Measurements from ENCODE around the gene RNU1-4. TPM values are rescaled to one million over a fixed set of nuclear protein-coding genes. Genes with fewer than 3 reads are reported as not detected.
"Not testable (repeated sequence)": the region's sequence is repeated elsewhere in the genome, so short reads cannot be mapped to it uniquely, and the experiment has no call there.

Gene RNU1-4
- total and polyA plus RNA-seq, 2 donors (not counting 1 experiment from before 2014, with no cell fraction given), result 3,997 TPM; not detected in 1

DNA sequence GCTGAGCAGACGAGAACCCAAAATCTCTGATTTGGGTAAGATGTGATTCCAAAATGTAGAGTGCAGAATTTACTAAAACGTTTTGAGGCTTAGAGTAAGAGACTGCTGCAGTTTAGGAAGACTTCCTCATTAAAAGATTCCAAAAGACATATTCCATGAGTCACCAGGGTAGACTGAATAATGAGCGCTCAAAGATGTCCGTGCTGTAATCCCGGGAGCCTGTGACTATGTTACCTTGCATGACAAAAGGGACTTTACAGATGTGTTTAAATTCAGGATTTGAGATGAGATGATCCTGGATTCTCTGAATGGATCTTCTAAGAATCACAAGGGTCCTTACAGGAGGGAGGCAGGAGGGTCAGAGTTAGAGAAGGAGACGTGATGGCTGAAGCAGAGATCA is 33.4 kb downstream of the RNU1-4 start:
- not testable (repeated sequence) for H3K27me3 ChIP-seq (ENCODE audit: control insufficient read depth, insufficient read depth, low read length); H3K9ac ChIP-seq (ENCODE audit: insufficient read depth, low read length); H3K36me3 ChIP-seq (ENCODE audit: control insufficient read depth, insufficient read depth, low read length); H3K4me1 ChIP-seq (ENCODE audit: control insufficient read depth, extremely low read depth, insufficient read depth, low read length); H3K27ac ChIP-seq (ENCODE audit: insufficient read depth, low read length); H3K9me3 ChIP-seq (ENCODE audit: control insufficient read depth, insufficient read depth, low read depth, low read length); DNase-seq (ENCODE audit: low read depth in 2 of 2); H2AFZ ChIP-seq (ENCODE audit: low read length); H3K4me2 ChIP-seq (ENCODE audit: extremely low read depth, insufficient read depth, low read length); H4K20me1 ChIP-seq (ENCODE audit: control insufficient read depth, extremely low read depth, insufficient read depth, low read length); H3K4me3 ChIP-seq (replicated peaks in 1 of 4; ENCODE audit: control extremely low read depth in 1 of 4, insufficient read depth in 1 of 4, low read depth in 3 of 4, low read length in 4 of 4); H3K79me2 ChIP-seq (ENCODE audit: control insufficient read depth, insufficient read depth, low read length)

DNA sequence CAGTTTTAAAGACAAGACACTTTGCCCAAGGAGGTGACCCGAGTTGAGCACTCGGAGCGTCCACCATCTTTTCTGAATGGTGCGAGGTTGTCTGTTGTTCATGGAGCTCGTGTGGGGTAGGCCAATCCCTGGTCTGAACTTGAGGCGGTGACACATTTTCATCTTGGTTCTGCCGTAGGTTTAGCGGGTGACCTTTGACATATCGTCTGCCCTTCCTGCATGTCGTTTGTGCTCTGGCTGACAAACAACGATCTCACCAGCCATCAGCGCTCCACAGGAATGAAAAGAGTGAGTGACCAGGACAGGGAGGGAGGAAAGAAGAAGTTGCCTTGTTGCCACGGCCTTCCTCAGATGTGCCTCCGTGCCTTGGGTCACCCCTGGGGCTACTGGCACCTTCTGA is 34.5 kb downstream of the RNU1-4 start:
- not testable (repeated sequence) for DNase-seq (ENCODE audit: low read depth in 2 of 2); H4K20me1 ChIP-seq (ENCODE audit: control insufficient read depth, extremely low read depth, insufficient read depth, low read length); H3K4me1 ChIP-seq (ENCODE audit: control insufficient read depth, extremely low read depth, insufficient read depth, low read length); H3K9me3 ChIP-seq (ENCODE audit: control insufficient read depth, insufficient read depth, low read depth, low read length); H3K27me3 ChIP-seq (ENCODE audit: control insufficient read depth, insufficient read depth, low read length); H3K36me3 ChIP-seq (ENCODE audit: control insufficient read depth, insufficient read depth, low read length); H3K79me2 ChIP-seq (ENCODE audit: control insufficient read depth, insufficient read depth, low read length); H3K9ac ChIP-seq (ENCODE audit: insufficient read depth, low read length); H3K4me3 ChIP-seq (replicated peaks in 1 of 4; ENCODE audit: control extremely low read depth in 1 of 4, insufficient read depth in 1 of 4, low read depth in 3 of 4, low read length in 4 of 4); H3K4me2 ChIP-seq (ENCODE audit: extremely low read depth, insufficient read depth, low read length); H2AFZ ChIP-seq (ENCODE audit: low read length); H3K27ac ChIP-seq (ENCODE audit: insufficient read depth, low read length)

DNA sequence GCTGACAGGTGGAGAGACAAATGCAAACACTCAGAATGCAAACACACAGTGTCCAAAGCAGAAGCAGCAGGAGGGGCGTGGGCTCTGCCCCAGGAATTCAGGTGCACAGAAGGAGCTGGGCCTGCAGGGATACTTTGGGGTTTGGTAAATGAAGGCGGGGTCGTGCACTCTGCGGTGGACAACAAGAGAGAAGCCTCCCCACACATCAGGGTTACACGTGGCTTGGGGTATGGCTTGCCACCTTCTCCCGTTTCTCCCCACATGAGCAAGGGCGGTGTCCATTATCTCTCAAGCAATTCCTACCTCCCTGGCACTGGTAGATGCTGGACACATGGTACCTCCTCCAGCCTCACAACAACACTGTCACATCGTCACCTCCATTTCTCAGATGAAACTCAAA is 35.0 kb downstream of the RNU1-4 start:
- not testable (repeated sequence) for H3K36me3 ChIP-seq (ENCODE audit: control insufficient read depth, insufficient read depth, low read length); H3K79me2 ChIP-seq (ENCODE audit: control insufficient read depth, insufficient read depth, low read length); H3K9me3 ChIP-seq (ENCODE audit: control insufficient read depth, insufficient read depth, low read depth, low read length); H2AFZ ChIP-seq (ENCODE audit: low read length); H3K4me3 ChIP-seq (replicated peaks in 1 of 4; ENCODE audit: control extremely low read depth in 1 of 4, insufficient read depth in 1 of 4, low read depth in 3 of 4, low read length in 4 of 4); H3K27me3 ChIP-seq (ENCODE audit: control insufficient read depth, insufficient read depth, low read length); H3K9ac ChIP-seq (ENCODE audit: insufficient read depth, low read length); DNase-seq (ENCODE audit: low read depth in 2 of 2); H3K4me1 ChIP-seq (ENCODE audit: control insufficient read depth, extremely low read depth, insufficient read depth, low read length); H3K27ac ChIP-seq (ENCODE audit: insufficient read depth, low read length); H3K4me2 ChIP-seq (ENCODE audit: extremely low read depth, insufficient read depth, low read length); H4K20me1 ChIP-seq (ENCODE audit: control insufficient read depth, extremely low read depth, insufficient read depth, low read length)

DNA sequence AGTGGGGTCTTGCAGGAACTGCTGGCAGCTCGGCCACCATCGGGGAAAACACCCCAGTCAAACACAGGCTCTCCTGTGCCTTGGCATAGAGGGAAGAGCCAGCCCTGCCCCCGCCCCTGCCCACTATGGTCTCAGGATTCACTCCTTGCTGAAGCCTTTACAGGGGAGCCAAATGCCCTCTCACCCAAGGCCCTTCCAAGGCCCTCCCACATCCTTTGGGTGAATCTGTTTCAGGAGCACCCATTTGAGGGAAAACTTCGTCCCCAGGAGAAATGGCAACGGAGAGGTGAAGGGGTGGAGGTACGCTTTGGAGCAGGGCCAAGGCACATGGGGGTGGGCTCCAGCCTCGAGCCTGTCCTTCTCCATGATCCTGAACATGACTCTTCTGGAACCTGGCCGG is 35.9 kb downstream of the RNU1-4 start:
- not testable (repeated sequence) for DNase-seq (ENCODE audit: low read depth in 2 of 2); H3K4me1 ChIP-seq (ENCODE audit: control insufficient read depth, extremely low read depth, insufficient read depth, low read length); H3K9me3 ChIP-seq (ENCODE audit: control insufficient read depth, insufficient read depth, low read depth, low read length); H4K20me1 ChIP-seq (ENCODE audit: control insufficient read depth, extremely low read depth, insufficient read depth, low read length); H3K27ac ChIP-seq (ENCODE audit: insufficient read depth, low read length); H3K9ac ChIP-seq (ENCODE audit: insufficient read depth, low read length); H2AFZ ChIP-seq (ENCODE audit: low read length); H3K4me3 ChIP-seq (replicated peaks in 1 of 4; ENCODE audit: control extremely low read depth in 1 of 4, insufficient read depth in 1 of 4, low read depth in 3 of 4, low read length in 4 of 4); H3K79me2 ChIP-seq (ENCODE audit: control insufficient read depth, insufficient read depth, low read length); H3K4me2 ChIP-seq (ENCODE audit: extremely low read depth, insufficient read depth, low read length); H3K27me3 ChIP-seq (ENCODE audit: control insufficient read depth, insufficient read depth, low read length); H3K36me3 ChIP-seq (ENCODE audit: control insufficient read depth, insufficient read depth, low read length)

DNA sequence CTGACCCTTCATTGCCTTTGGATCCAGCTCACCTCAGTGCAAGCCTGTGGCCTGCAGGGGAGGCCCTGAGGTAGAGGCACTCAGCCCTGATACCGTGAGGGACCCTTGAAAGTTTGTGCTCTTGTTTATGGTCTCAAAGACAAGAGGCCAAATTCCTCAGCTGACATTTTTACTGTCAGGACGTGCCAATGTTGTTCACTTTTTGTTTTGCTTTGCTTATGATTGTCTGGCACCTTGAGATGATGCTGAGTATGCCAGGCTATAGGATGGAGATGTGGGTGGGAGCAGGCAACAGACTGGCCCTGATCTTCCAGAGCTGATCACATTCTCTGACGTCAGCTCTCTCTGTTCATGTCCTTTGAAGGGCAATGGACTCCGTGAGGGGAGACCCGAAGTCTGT is 36.5 kb downstream of the RNU1-4 start:
- H3K79me2 ChIP-seq (ENCODE audit: control insufficient read depth, insufficient read depth, low read length); H3K4me3 ChIP-seq (replicated peaks in 1 of 4; ENCODE audit: control extremely low read depth in 1 of 4, insufficient read depth in 1 of 4, low read depth in 3 of 4, low read length in 4 of 4); H3K9me3 ChIP-seq (ENCODE audit: control insufficient read depth, insufficient read depth, low read depth, low read length); H3K9ac ChIP-seq (ENCODE audit: insufficient read depth, low read length); H3K36me3 ChIP-seq (ENCODE audit: control insufficient read depth, insufficient read depth, low read length); H3K27ac ChIP-seq (ENCODE audit: insufficient read depth, low read length); H3K4me1 ChIP-seq (ENCODE audit: control insufficient read depth, extremely low read depth, insufficient read depth, low read length); H2AFZ ChIP-seq (ENCODE audit: low read length); H4K20me1 ChIP-seq (ENCODE audit: control insufficient read depth, extremely low read depth, insufficient read depth, low read length); DNase-seq (ENCODE audit: low read depth in 2 of 2); H3K27me3 ChIP-seq (ENCODE audit: control insufficient read depth, insufficient read depth, low read length); H3K4me2 ChIP-seq (ENCODE audit: extremely low read depth, insufficient read depth, low read length): not testable (repeated sequence)

DNA sequence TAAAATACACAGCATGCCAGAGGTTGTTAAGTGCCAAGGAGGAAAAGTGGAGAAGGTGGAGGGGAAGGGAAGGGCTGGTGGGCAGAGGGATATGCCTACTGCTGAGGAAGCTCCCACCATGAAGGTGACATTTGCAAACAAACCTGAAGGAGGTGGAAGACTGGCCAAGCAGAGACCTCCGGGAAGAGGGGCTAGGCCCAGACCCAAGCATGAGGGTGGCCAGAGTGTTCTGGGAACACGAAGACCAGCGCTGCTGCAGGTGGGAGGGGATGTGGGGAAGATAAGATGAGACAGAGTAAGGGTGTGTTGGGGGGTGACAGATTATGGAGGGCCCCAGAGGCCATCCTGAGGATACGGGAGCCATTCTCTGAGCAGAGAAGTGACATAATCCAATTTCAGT is 37.5 kb downstream of the RNU1-4 start:
- not testable (repeated sequence) for H3K4me3 ChIP-seq (replicated peaks in 1 of 4; ENCODE audit: control extremely low read depth in 1 of 4, insufficient read depth in 1 of 4, low read depth in 3 of 4, low read length in 4 of 4); H2AFZ ChIP-seq (ENCODE audit: low read length); H3K4me1 ChIP-seq (ENCODE audit: control insufficient read depth, extremely low read depth, insufficient read depth, low read length); H3K27me3 ChIP-seq (ENCODE audit: control insufficient read depth, insufficient read depth, low read length); H3K9ac ChIP-seq (ENCODE audit: insufficient read depth, low read length); DNase-seq (ENCODE audit: low read depth in 2 of 2); H3K27ac ChIP-seq (ENCODE audit: insufficient read depth, low read length); H3K79me2 ChIP-seq (ENCODE audit: control insufficient read depth, insufficient read depth, low read length); H4K20me1 ChIP-seq (ENCODE audit: control insufficient read depth, extremely low read depth, insufficient read depth, low read length); H3K9me3 ChIP-seq (ENCODE audit: control insufficient read depth, insufficient read depth, low read depth, low read length); H3K36me3 ChIP-seq (ENCODE audit: control insufficient read depth, insufficient read depth, low read length); H3K4me2 ChIP-seq (ENCODE audit: extremely low read depth, insufficient read depth, low read length)

DNA sequence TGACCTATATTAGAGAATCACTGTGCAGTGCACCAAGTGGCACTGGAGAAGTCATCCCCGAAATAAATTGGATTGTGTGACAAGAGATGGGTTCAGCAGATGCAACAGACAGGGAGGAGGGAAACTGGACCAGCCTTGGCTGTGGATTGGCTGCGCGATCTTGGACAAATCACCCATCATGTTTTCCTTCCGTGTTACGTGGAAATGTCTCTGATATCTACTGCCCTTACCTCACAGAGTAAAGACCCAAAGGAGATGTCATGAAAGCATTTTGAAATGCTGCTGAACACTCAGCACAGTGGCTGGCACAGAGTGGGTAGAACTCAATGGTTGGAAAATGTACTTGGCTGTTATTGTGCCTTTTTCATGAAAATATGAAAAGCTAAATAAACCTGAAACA is 39.2 kb downstream of the RNU1-4 start:
- H2AFZ ChIP-seq (ENCODE audit: low read length); H3K9me3 ChIP-seq (ENCODE audit: control insufficient read depth, insufficient read depth, low read depth, low read length); H3K27ac ChIP-seq (ENCODE audit: insufficient read depth, low read length); H3K4me1 ChIP-seq (ENCODE audit: control insufficient read depth, extremely low read depth, insufficient read depth, low read length); H3K4me3 ChIP-seq (replicated peaks in 1 of 4; ENCODE audit: control extremely low read depth in 1 of 4, insufficient read depth in 1 of 4, low read depth in 3 of 4, low read length in 4 of 4); H3K9ac ChIP-seq (ENCODE audit: insufficient read depth, low read length); H3K4me2 ChIP-seq (ENCODE audit: extremely low read depth, insufficient read depth, low read length); DNase-seq (ENCODE audit: low read depth in 2 of 2); H3K36me3 ChIP-seq (ENCODE audit: control insufficient read depth, insufficient read depth, low read length); H4K20me1 ChIP-seq (ENCODE audit: control insufficient read depth, extremely low read depth, insufficient read depth, low read length); H3K27me3 ChIP-seq (ENCODE audit: control insufficient read depth, insufficient read depth, low read length); H3K79me2 ChIP-seq (ENCODE audit: control insufficient read depth, insufficient read depth, low read length): not testable (repeated sequence)
